Adrenal gland (tissue), 5 donors: ENCODE results near the gene GATC.

Experiments used
- POLR2A ChIP-seq, 2 donors: fragments of 450-650 bp; IDR thresholded peaks; one replicate each; pipeline ENCODE4 v1.6.1; 2017; ENCODE audit warnings: antibody characterized with exemption in 2 of 2, mild to moderate bottlenecking in 2 of 2, moderate library complexity in 1 of 2
- TF ChIP-seq, protein P1 (sequence below), 6 experiments: fragments of 450-650 bp in 4 of 6; fragments of 200-600 bp in 2 of 6; sonication (generic) in 1 of 6; IDR thresholded peaks; 1 replicate in 5 of 6; 2 replicates in 1 of 6; pipeline versions ENCODE4 v1.5.1 to v1.8.0; 2016 to 2021; ENCODE audit warnings: antibody characterized with exemption in 6 of 6, mild to moderate bottlenecking in 2 of 6, moderate library complexity in 1 of 6
- donor health status: DM: no; HTN: no; CAD: no.

- no peak for TF ChIP-seq POLR2A (IDR thresholded peaks at IDR 0.05)
- TF ChIP-seq, protein P1, sequence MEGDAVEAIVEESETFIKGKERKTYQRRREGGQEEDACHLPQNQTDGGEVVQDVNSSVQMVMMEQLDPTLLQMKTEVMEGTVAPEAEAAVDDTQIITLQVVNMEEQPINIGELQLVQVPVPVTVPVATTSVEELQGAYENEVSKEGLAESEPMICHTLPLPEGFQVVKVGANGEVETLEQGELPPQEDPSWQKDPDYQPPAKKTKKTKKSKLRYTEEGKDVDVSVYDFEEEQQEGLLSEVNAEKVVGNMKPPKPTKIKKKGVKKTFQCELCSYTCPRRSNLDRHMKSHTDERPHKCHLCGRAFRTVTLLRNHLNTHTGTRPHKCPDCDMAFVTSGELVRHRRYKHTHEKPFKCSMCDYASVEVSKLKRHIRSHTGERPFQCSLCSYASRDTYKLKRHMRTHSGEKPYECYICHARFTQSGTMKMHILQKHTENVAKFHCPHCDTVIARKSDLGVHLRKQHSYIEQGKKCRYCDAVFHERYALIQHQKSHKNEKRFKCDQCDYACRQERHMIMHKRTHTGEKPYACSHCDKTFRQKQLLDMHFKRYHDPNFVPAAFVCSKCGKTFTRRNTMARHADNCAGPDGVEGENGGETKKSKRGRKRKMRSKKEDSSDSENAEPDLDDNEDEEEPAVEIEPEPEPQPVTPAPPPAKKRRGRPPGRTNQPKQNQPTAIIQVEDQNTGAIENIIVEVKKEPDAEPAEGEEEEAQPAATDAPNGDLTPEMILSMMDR (IDR thresholded peaks at IDR 0.05), result peak; percentile 12 to 56 (median 48)
Observed at GRCh38 chr12:120466560-120467315, 20.5 kb downstream of the GATC start.
